ENCODE data around the gene PDLIM1.

- TF ChIP-seq CTCF (IDR thresholded peaks at IDR 0.05): no peak
- TF ChIP-seq POLR2A (IDR thresholded peaks at IDR 0.05): no peak
- no peak for TF ChIP-seq POLR2AphosphoS5 (IDR thresholded peaks at IDR 0.05)
- TF ChIP-seq EP300 (IDR thresholded peaks at IDR 0.05): no peak
These were observed 22.2 kb upstream of the PDLIM1 start for GRCh38 chr10:95312986-95313495.
